EH (cell line): Measurements from ENCODE around the gene INTS12.

ENCODE experiments used
- DNase-seq: peaks from one replicate; pipeline ENCODE4 v3.0.0-alpha.2; 2015; ENCODE audit warnings: low read depth

INTS12 gene

GRCh38 chr4:105683038-105683437 is 25.5 kb downstream of the INTS12 start:
- DNase-seq = no peak

GRCh38 chr4:105679186-105679585 is 29.3 kb downstream of the INTS12 start:
- DNase-seq = peak; percentile 4

- DNase-seq = no peak
These were observed 30.8 kb downstream of the INTS12 start for GRCh38 chr4:105677709-105678108.

- no peak for DNase-seq
These were observed 34.5 kb downstream of the INTS12 start for GRCh38 chr4:105674011-105674410.

- no peak for DNase-seq
These were observed 37.2 kb downstream of the INTS12 start for GRCh38 chr4:105671301-105671700.

- no peak for DNase-seq
These were observed 37.8 kb downstream of the INTS12 start for GRCh38 chr4:105670684-105671083.

GRCh38 chr4:105666693-105667092 is 41.8 kb downstream of the INTS12 start:
- peak; percentile 9 for DNase-seq

- no peak for DNase-seq
These were observed 45.4 kb downstream of the INTS12 start for GRCh38 chr4:105662935-105663675.

GRCh38 chr4:105661028-105661427 is 47.5 kb downstream of the INTS12 start:
- no peak for DNase-seq

- no peak for DNase-seq
These were observed 49.3 kb downstream of the INTS12 start for GRCh38 chr4:105659190-105659589.

GRCh38 chr4:105657117-105657765 is 51.2 kb downstream of the INTS12 start:
- no peak for DNase-seq

- DNase-seq = no peak
These were observed 56.1 kb downstream of the INTS12 start for GRCh38 chr4:105652286-105652888.

GRCh38 chr4:105651884-105652283 is 56.6 kb downstream of the INTS12 start:
- no peak for DNase-seq

GRCh38 chr4:105650190-105650589 is 58.3 kb downstream of the INTS12 start:
- no peak for DNase-seq

- no peak for DNase-seq
These were observed 63.0 kb downstream of the INTS12 start for GRCh38 chr4:105645440-105645839.

GRCh38 chr4:105644257-105644656 is 64.2 kb downstream of the INTS12 start:
- DNase-seq = peak; percentile 4

- DNase-seq = no peak
These were observed 66.6 kb downstream of the INTS12 start for GRCh38 chr4:105641845-105642244.

GRCh38 chr4:105637408-105638176 is 70.9 kb downstream of the INTS12 start:
- peak; percentile 15 for DNase-seq

- DNase-seq = no peak
These were observed 73.9 kb downstream of the INTS12 start for GRCh38 chr4:105634402-105635080.

- no peak for DNase-seq
These were observed 75.2 kb downstream of the INTS12 start for GRCh38 chr4:105633241-105633640.
